Breast epithelium (tissue), 3 donors: ENCODE data around the gene BCAS3.
"Not testable (repeated sequence)": the region's sequence is repeated elsewhere in the genome, so short reads cannot be mapped to it uniquely, and the experiment has no call there.

Source experiments
- POLR2A ChIP-seq: fragments of 450-650 bp; IDR thresholded peaks from one replicate; pipeline ENCODE4 v1.6.1; 2016; ENCODE audit warnings: antibody characterized with exemption, mild to moderate bottlenecking, moderate library complexity
- POLR2AphosphoS5 ChIP-seq, 3 donors: sonication (generic); formaldehyde crosslinking; IDR thresholded peaks; one replicate each; pipeline ENCODE4 v1.6.1; 2017; ENCODE audit warnings: antibody characterized with exemption in 3 of 3
- TF ChIP-seq, protein P1 (sequence below), 3 donors: fragments of 450-650 bp; IDR thresholded peaks; one replicate each; pipeline ENCODE4 v1.5.1; 2016 to 2017; ENCODE audit warnings: antibody characterized with exemption in 3 of 3, mild to moderate bottlenecking in 3 of 3, moderate library complexity in 3 of 3

GRCh38 chr17:60668741-60669140 lies 8.9 kb upstream of the BCAS3 start:
- TF ChIP-seq, protein P1, sequence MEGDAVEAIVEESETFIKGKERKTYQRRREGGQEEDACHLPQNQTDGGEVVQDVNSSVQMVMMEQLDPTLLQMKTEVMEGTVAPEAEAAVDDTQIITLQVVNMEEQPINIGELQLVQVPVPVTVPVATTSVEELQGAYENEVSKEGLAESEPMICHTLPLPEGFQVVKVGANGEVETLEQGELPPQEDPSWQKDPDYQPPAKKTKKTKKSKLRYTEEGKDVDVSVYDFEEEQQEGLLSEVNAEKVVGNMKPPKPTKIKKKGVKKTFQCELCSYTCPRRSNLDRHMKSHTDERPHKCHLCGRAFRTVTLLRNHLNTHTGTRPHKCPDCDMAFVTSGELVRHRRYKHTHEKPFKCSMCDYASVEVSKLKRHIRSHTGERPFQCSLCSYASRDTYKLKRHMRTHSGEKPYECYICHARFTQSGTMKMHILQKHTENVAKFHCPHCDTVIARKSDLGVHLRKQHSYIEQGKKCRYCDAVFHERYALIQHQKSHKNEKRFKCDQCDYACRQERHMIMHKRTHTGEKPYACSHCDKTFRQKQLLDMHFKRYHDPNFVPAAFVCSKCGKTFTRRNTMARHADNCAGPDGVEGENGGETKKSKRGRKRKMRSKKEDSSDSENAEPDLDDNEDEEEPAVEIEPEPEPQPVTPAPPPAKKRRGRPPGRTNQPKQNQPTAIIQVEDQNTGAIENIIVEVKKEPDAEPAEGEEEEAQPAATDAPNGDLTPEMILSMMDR (IDR thresholded peaks at IDR 0.05): not testable (repeated sequence)
- TF ChIP-seq POLR2A; POLR2AphosphoS5 (IDR thresholded peaks at IDR 0.05): not testable (repeated sequence)
